Mesendoderm (in vitro differentiated cells): ENCODE measurements around the gene CABLES2.
A peak's percentile ranks its signal among the peaks of the same experiment; 100 is the strongest.
"Not testable (repeated sequence)": the region's sequence is repeated elsewhere in the genome, so short reads cannot be mapped to it uniquely, and the experiment has no call there.

Source experiments
- DNase-seq: peaks from one replicate; pipeline ENCODE4 v3.0.0; 2013
- H2AK5ac ChIP-seq: 2 replicates; pipeline ENCODE4 v1.6.1; 2013; ENCODE audit warnings: low read length, inconsistent platforms
- H2BK120ac ChIP-seq: 2 replicates; pipeline ENCODE4 v1.6.1; 2013; ENCODE audit warnings: low read depth, mild to moderate bottlenecking, low read length, moderate library complexity, mixed read lengths
- H2BK15ac ChIP-seq: replicated peaks from 2 replicates; pipeline ENCODE4 v1.6.1; 2013; ENCODE audit warnings: low read depth, mild to moderate bottlenecking, moderate library complexity
- H2BK5ac ChIP-seq: 2 replicates; pipeline ENCODE4 v1.6.1; 2013; ENCODE audit warnings: low read length, inconsistent platforms
- H3K18ac ChIP-seq: 2 replicates; pipeline ENCODE4 v1.6.1; 2013; ENCODE audit warnings: mild to moderate bottlenecking, low read length, mixed read lengths
- H3K23ac ChIP-seq: one replicate; pipeline ENCODE4 v1.6.1; 2013; ENCODE audit warnings: low read length
- H3K27ac ChIP-seq: 2 replicates; pipeline ENCODE4 v1.5.1; 2013; ENCODE audit warnings: low read depth, mild to moderate bottlenecking, inconsistent platforms, low read length, moderate library complexity
- H3K27me3 ChIP-seq: 2 replicates; pipeline ENCODE4 v1.6.1; 2013; ENCODE audit warnings: low read length, control low read depth, mild to moderate bottlenecking, inconsistent platforms; ENCODE audit not compliant: insufficient read depth, poor library complexity
- H3K36me3 ChIP-seq: 2 replicates; pipeline ENCODE4 v1.6.1; 2013; ENCODE audit warnings: low read length, inconsistent platforms; ENCODE audit not compliant: control insufficient read depth, insufficient read depth
- H3K4ac ChIP-seq: one replicate; pipeline ENCODE4 v1.6.1; 2013; ENCODE audit warnings: low read depth, mild to moderate bottlenecking, low read length, moderate library complexity
- H3K4me1 ChIP-seq: 2 replicates; pipeline ENCODE4 v1.6.1; 2013; ENCODE audit warnings: low read depth, low read length, inconsistent platforms; ENCODE audit not compliant: control insufficient read depth
- H3K4me2 ChIP-seq: 2 replicates; pipeline ENCODE4 v1.6.1; 2013; ENCODE audit warnings: low read length
- H3K4me3 ChIP-seq: 2 replicates; pipeline ENCODE4 v1.5.1; 2013; ENCODE audit warnings: mild to moderate bottlenecking, low read length
- H3K56ac ChIP-seq: one replicate; pipeline ENCODE4 v1.6.1; 2013; ENCODE audit warnings: low read length
- H3K79me1 ChIP-seq: 2 replicates; pipeline ENCODE4 v1.6.1; 2013; ENCODE audit warnings: low read length, inconsistent platforms
- H3K79me2 ChIP-seq: 2 replicates; pipeline ENCODE4 v1.6.1; 2013; ENCODE audit warnings: mild to moderate bottlenecking, low read length; ENCODE audit not compliant: control insufficient read depth, insufficient read depth
- H3K9ac ChIP-seq: 2 replicates; pipeline ENCODE4 v1.6.1; 2013; ENCODE audit warnings: low read length, inconsistent platforms
- H4K5ac ChIP-seq: one replicate; pipeline ENCODE4 v1.6.1; 2013; ENCODE audit warnings: low read length
- H4K8ac ChIP-seq: one replicate; pipeline ENCODE4 v1.6.1; 2013; ENCODE audit warnings: low read depth, mild to moderate bottlenecking, control low read depth, low read length, moderate library complexity
- WGBS: extraction: QIAGEN DNeasy Blood & Tissue Kit; methylation state at CpG from one replicate; pipeline ENCODE4 v1.1.7; 2013; ENCODE audit warnings: low lambda C conversion rate, missing lambda C conversion rate; ENCODE audit not compliant: insufficient coverage; ENCODE audit errors: extremely low coverage; 5-methylcytosine and 5-hydroxymethylcytosine counted together

Gene CABLES2

GRCh38 chr20:62374331-62375152 lies 32.5 kb downstream of the CABLES2 start:
- Histone ChIP-seq H3K23ac (no peak overlapping the region), H3K56ac (peak overlapping the region; percentile 25), H4K8ac (no peak overlapping the region), H2BK120ac (no peak overlapping the region), H3K18ac (no peak overlapping the region), H2AK5ac (peak overlapping the region; percentile 24), H3K4ac (no peak overlapping the region), H3K79me1 (no peaks in the 10 kb centered on the region), H3K36me3 (no peaks in the 10 kb centered on the region), H3K79me2 (no peaks in the 10 kb centered on the region), H3K9ac (no peak overlapping the region), H3K27me3 (no peaks in the 10 kb centered on the region), H3K27ac (no peak overlapping the region), H3K4me1 (peaks cover under 1% of the 10 kb centered on the region), H2BK15ac (no peak overlapping the region), H3K4me3 (no peak overlapping the region), H2BK5ac (no peak overlapping the region), H4K5ac (no peak overlapping the region), H3K4me2 (no peak overlapping the region)
- DNase-seq, result no peak
- no CpG with 5 or more reads among the region's 24 CpGs for WGBS

- not testable (repeated sequence) for H3K4me2 ChIP-seq, H3K56ac ChIP-seq, H2AK5ac ChIP-seq, H3K27ac ChIP-seq, H4K5ac ChIP-seq, H2BK5ac ChIP-seq, H3K79me2 ChIP-seq, H3K27me3 ChIP-seq, H3K9ac ChIP-seq, H3K4ac ChIP-seq, H4K8ac ChIP-seq, H3K79me1 ChIP-seq, H3K4me1 ChIP-seq, DNase-seq, H2BK120ac ChIP-seq, H3K23ac ChIP-seq, H2BK15ac ChIP-seq, H3K36me3 ChIP-seq, H3K18ac ChIP-seq, H3K4me3 ChIP-seq
- no CpG with 5 or more reads among the region's 40 CpGs for WGBS
Measured at GRCh38 chr20:62373631-62374179, 33.4 kb downstream of the CABLES2 start.

- H4K8ac ChIP-seq, result no peak overlapping the region
- H2BK5ac ChIP-seq, result no peak overlapping the region
- no peak overlapping the region for H3K27ac ChIP-seq
- no peaks in the 10 kb centered on the region for H3K36me3 ChIP-seq
- no peak overlapping the region for H3K9ac ChIP-seq
- no peak overlapping the region for H3K18ac ChIP-seq
- no peaks in the 10 kb centered on the region for H3K79me2 ChIP-seq
- no peak overlapping the region for H2BK15ac ChIP-seq
- no peak overlapping the region for H3K4me2 ChIP-seq
- no CpG with 5 or more reads among the region's 29 CpGs for WGBS
- no peak overlapping the region for H4K5ac ChIP-seq
- no peak overlapping the region for H3K56ac ChIP-seq
- no peaks in the 10 kb centered on the region for H3K27me3 ChIP-seq
- no peak overlapping the region for H2BK120ac ChIP-seq
- H2AK5ac ChIP-seq, result no peak overlapping the region
- H3K23ac ChIP-seq, result no peak overlapping the region
- peaks cover 8% of the 10 kb centered on the region for H3K4me1 ChIP-seq
- no peak overlapping the region for H3K4me3 ChIP-seq
- no peaks in the 10 kb centered on the region for H3K79me1 ChIP-seq
- no peak for DNase-seq
- H3K4ac ChIP-seq, result no peak overlapping the region
Measured at GRCh38 chr20:62372042-62372993, 34.8 kb downstream of the CABLES2 start.

GRCh38 chr20:62371588-62372041 lies 35.5 kb downstream of the CABLES2 start:
- Histone ChIP-seq H2BK5ac (no peak overlapping the region), H3K4me2 (no peak overlapping the region), H3K27ac (no peak overlapping the region), H3K4me1 (peaks cover 8% of the 10 kb centered on the region), H3K4ac (no peak overlapping the region), H3K18ac (no peak overlapping the region), H3K36me3 (no peaks in the 10 kb centered on the region), H3K79me1 (no peaks in the 10 kb centered on the region), H4K5ac (no peak overlapping the region), H3K9ac (no peak overlapping the region), H4K8ac (no peak overlapping the region), H2BK120ac (no peak overlapping the region), H3K27me3 (no peaks in the 10 kb centered on the region), H3K79me2 (no peaks in the 10 kb centered on the region), H3K56ac (no peak overlapping the region), H3K23ac (no peak overlapping the region), H3K4me3 (no peak overlapping the region), H2AK5ac (no peak overlapping the region), H2BK15ac (no peak overlapping the region)
- no CpG with 5 or more reads among the region's 8 CpGs for WGBS
- no peak for DNase-seq

- no peak overlapping the region for H3K18ac ChIP-seq
- no peak overlapping the region for H2AK5ac ChIP-seq
- H3K4me2 ChIP-seq, result no peak overlapping the region
- no peak overlapping the region for H3K4ac ChIP-seq
- no peak overlapping the region for H3K23ac ChIP-seq
- H4K5ac ChIP-seq, result no peak overlapping the region
- no peaks in the 10 kb centered on the region for H3K36me3 ChIP-seq
- H3K9ac ChIP-seq, result no peak overlapping the region
- H3K27ac ChIP-seq, result no peak overlapping the region
- no CpG with 5 or more reads among the region's 18 CpGs for WGBS
- H3K4me3 ChIP-seq, result no peak overlapping the region
- H4K8ac ChIP-seq, result no peak overlapping the region
- H2BK15ac ChIP-seq, result no peak overlapping the region
- H3K79me2 ChIP-seq, result peaks cover 2% of the 10 kb centered on the region
- H2BK5ac ChIP-seq, result no peak overlapping the region
- H3K27me3 ChIP-seq, result no peaks in the 10 kb centered on the region
- no peak for DNase-seq
- no peak overlapping the region for H3K56ac ChIP-seq
- no peaks in the 10 kb centered on the region for H3K79me1 ChIP-seq
- no peak overlapping the region for H2BK120ac ChIP-seq
- peaks cover 8% of the 10 kb centered on the region for H3K4me1 ChIP-seq
Measured at GRCh38 chr20:62370807-62371587, 36.1 kb downstream of the CABLES2 start.
